Measurements from ENCODE around the gene SBNO2. TPM values are rescaled to one million over a fixed set of nuclear protein-coding genes. Genes with fewer than 3 reads are reported as not detected.

Gene SBNO2
- total RNA-seq, 3 donors from 2014 or later: 58.0 to 86.6 (median 74.6) TPM

GRCh38 chr19:1106841-1107660 lies 67.0 kb downstream of the SBNO2 start:
- Histone ChIP-seq H3K4me1 (ENCODE audit: low read depth) (peaks cover 21% of the 10 kb centered on the region), H3K9me3 (no peaks in the 10 kb centered on the region), H3K36me3 (ENCODE audit: low read depth) (peaks cover 5% of the 10 kb centered on the region), H3K4me3 (no peak overlapping the region)
- DNase-seq (peak in 1 of 3 donors; percentile 38), ATAC-seq (no peak)
- TF ChIP-seq, protein P1, sequence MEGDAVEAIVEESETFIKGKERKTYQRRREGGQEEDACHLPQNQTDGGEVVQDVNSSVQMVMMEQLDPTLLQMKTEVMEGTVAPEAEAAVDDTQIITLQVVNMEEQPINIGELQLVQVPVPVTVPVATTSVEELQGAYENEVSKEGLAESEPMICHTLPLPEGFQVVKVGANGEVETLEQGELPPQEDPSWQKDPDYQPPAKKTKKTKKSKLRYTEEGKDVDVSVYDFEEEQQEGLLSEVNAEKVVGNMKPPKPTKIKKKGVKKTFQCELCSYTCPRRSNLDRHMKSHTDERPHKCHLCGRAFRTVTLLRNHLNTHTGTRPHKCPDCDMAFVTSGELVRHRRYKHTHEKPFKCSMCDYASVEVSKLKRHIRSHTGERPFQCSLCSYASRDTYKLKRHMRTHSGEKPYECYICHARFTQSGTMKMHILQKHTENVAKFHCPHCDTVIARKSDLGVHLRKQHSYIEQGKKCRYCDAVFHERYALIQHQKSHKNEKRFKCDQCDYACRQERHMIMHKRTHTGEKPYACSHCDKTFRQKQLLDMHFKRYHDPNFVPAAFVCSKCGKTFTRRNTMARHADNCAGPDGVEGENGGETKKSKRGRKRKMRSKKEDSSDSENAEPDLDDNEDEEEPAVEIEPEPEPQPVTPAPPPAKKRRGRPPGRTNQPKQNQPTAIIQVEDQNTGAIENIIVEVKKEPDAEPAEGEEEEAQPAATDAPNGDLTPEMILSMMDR (IDR thresholded peaks at IDR 0.05): no peak
- intact Hi-C loops (cut with DNase I, micrococcal nuclease): no loop called here

GRCh38 chr19:1105873-1106840 lies 67.9 kb downstream of the SBNO2 start:
- Histone ChIP-seq H3K9me3 (no peaks in the 10 kb centered on the region), H3K4me1 (ENCODE audit: low read depth) (peaks cover 21% of the 10 kb centered on the region), H3K4me3 (no peak overlapping the region), H3K36me3 (ENCODE audit: low read depth) (peaks cover 5% of the 10 kb centered on the region)
- TF ChIP-seq, protein P1 (IDR thresholded peaks at IDR 0.05): no peak
- intact Hi-C loops (cut with DNase I, micrococcal nuclease): no loop called here
- ATAC-seq (no peak), DNase-seq (peak in 1 of 3 donors; percentile 46)

GRCh38 chr19:1105008-1105872 lies 68.8 kb downstream of the SBNO2 start:
- peaks cover 21% of the 10 kb centered on the region for H3K4me1 ChIP-seq (ENCODE audit: low read depth)

DNA sequence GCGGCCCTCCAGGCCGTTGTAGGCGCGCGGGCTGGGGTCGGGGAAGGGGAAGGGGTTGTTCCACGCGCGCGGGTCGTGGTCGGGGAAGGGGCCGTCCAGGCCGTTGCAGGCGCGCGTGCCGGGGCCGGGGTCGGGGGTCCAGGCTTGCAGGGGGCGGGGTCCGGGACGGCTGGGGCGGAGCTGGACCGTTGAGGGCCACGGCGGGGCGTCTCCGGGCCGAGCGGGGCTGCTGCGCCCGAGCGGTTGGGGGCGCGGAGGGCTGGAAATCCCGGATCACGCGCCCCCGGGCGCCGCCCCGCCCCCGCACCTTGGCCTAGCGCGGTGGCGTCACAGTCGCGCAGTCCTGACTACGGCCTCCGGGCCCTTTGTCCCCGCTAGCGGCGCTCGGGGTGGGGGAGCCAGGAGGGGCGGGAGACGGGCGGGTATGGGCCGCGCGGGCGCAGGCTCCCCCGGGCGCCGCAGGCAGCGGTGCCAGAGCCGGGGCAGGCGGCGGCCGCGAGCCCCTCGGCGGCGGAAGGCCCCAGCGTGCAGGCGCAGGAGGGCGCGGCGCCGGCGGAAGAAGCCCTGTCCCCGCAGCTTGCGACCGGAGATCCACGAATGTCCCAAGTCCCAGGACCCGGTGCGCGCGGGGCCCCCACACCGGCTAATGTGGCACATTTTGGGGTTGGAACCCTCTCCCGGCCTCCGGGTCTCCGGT lies 69.6 kb downstream of the SBNO2 start:
- Histone ChIP-seq H3K4me1 (ENCODE audit: low read depth) (peaks cover 21% of the 10 kb centered on the region), H3K9me3 (no peaks in the 10 kb centered on the region), H3K4me3 (peak overlapping the region; percentile 47), H3K36me3 (ENCODE audit: low read depth) (peaks cover 5% of the 10 kb centered on the region)
- DNase-seq (peak; percentile 82 to 89 (median 86)), ATAC-seq (peak; percentile 65)
- intact Hi-C loops (cut with DNase I, micrococcal nuclease): no loop called here
- TF ChIP-seq, protein P1 (IDR thresholded peaks at IDR 0.05): no peak

More at GRCh38 chr19:1105008-1105872, 68.8 kb downstream of the SBNO2 start:
- TF ChIP-seq, protein P1 (IDR thresholded peaks at IDR 0.05): no peak
- ATAC-seq: no peak
- intact Hi-C loops (cut with DNase I, micrococcal nuclease): no loop called here
- H3K9me3 ChIP-seq: no peaks in the 10 kb centered on the region
- peak in 1 of 3 donors; percentile 71 for DNase-seq
- peaks cover 5% of the 10 kb centered on the region for H3K36me3 ChIP-seq (ENCODE audit: low read depth)
- H3K4me3 ChIP-seq: peak overlapping the region; percentile 47

All from mucosa of descending colon (tissue), 3 donors.